K562 (cell line): ENCODE data around the gene ZNF438. TPM values are rescaled to one million over a fixed set of nuclear protein-coding genes. Genes with fewer than 3 reads are reported as not detected.

Source experiments
- ATAC-seq: fragments of 200-7000 bp; cut with Tn5 transposase; 3 replicates; pipeline ENCODE4 v1.9.1; 2020; ENCODE audit warnings: moderate library complexity
- BruUV-seq: library from RNA; stranded (reverse); fragments of 400-500 nt; replicated peaks from 2 replicates; lab custom pipeline; 2021; lab: Mats Ljungman, UMichigan
- CTCF ChIA-PET: fragments of 300-600 bp; formaldehyde crosslinking; extraction: SDS; loops from one replicate; lab custom pipeline; 2021; ENCODE audit warnings: low intra/inter-chr PET ratio; lab: Yijun Ruan, JAX
- POLR2A ChIA-PET: fragments of 300-600, 350-650 bp; sonication (Branson Sonifier 250); formaldehyde crosslinking; extraction: SDS; loops from one replicate; lab custom pipeline; 2021; ENCODE audit warnings: antibody characterized with exemption, inconsistent platforms; lab: Yijun Ruan, JAX
- DNase-seq, 4 experiments: peaks; one replicate each; pipeline versions ENCODE4 v3.0.0 to v3.0.0-alpha.2; 2011 to 2018; ENCODE audit warnings: low spot score in 3 of 4, mixed read lengths in 3 of 4; ENCODE audit errors: extremely low read depth in 1 of 4
- FAIRE-seq: peaks from 2 replicates; lab custom pipeline; 2011; peaks lifted over from hg19 to GRCh38; lab: Jason Lieb, UNC
- H2AFZ ChIP-seq: 2 replicates; pipeline ENCODE4 v1.6.0; 2011; ENCODE audit warnings: low read depth, low read length, control low read depth, inconsistent platforms
- H3K27ac ChIP-seq: fragments of 200-600 bp; 3 replicates; pipeline ENCODE4 v1.8.0; 2011; ENCODE audit warnings: low read depth, mild to moderate bottlenecking, control low read depth, inconsistent platforms, low read length, moderate library complexity, mixed read lengths; ENCODE audit errors: extremely low read depth
- H3K27me3 ChIP-seq, 2 experiments: fragments of 300-600 bp in 1 of 2; 2 replicates in 1 of 2; 3 replicates in 1 of 2; pipeline versions ENCODE4 v1.6.0 to v1.8.0; 2011; ENCODE audit warnings: inconsistent platforms in 2 of 2, low read length in 2 of 2, mild to moderate bottlenecking in 1 of 2, mixed read lengths in 1 of 2, moderate library complexity in 1 of 2; ENCODE audit not compliant: control insufficient read depth in 2 of 2, insufficient read depth in 2 of 2
- H3K36me3 ChIP-seq: fragments of 300-600 bp; 3 replicates; pipeline ENCODE4 v1.8.0; 2011; ENCODE audit warnings: mild to moderate bottlenecking, low read length, inconsistent platforms; ENCODE audit not compliant: control insufficient read depth, insufficient read depth
- H3K4me1 ChIP-seq, 2 experiments: fragments of 200-600 bp in 1 of 2; replicated peaks in 1 of 2; 2 replicates in 1 of 2; 3 replicates in 1 of 2; pipeline versions ENCODE4 v1.5.1 to v1.8.0; 2011; ENCODE audit warnings: inconsistent platforms in 2 of 2, low read length in 2 of 2, mild to moderate bottlenecking in 1 of 2, mixed read lengths in 1 of 2, moderate library complexity in 1 of 2; ENCODE audit not compliant: control insufficient read depth in 2 of 2, insufficient read depth in 2 of 2
- H3K4me2 ChIP-seq: 2 replicates; pipeline ENCODE4 v1.6.1; 2011; ENCODE audit warnings: low read length, control low read depth, inconsistent platforms, mixed read lengths; ENCODE audit not compliant: insufficient read depth
- H3K4me3 ChIP-seq: fragments of 200-600 bp; sonication (generic), shearing (Covaris generic); 2 replicates; pipeline ENCODE4 v1.5.1; 2016; ENCODE audit warnings: control low read depth, inconsistent platforms
- H3K79me2 ChIP-seq: fragments of 200-600 bp; 3 replicates; pipeline ENCODE4 v1.8.0; 2011; ENCODE audit warnings: low read length, inconsistent platforms; ENCODE audit not compliant: control insufficient read depth, insufficient read depth
- H3K9ac ChIP-seq, 2 experiments: 2 replicates each; pipeline versions ENCODE4 v1.6.0 to v1.6.1; 2011; ENCODE audit warnings: low read depth in 2 of 2, low read length in 2 of 2, control low read depth in 1 of 2, inconsistent platforms in 1 of 2, mild to moderate bottlenecking in 1 of 2, mixed read lengths in 1 of 2; ENCODE audit not compliant: insufficient read depth in 1 of 2
- H3K9me1 ChIP-seq: one replicate; pipeline ENCODE4 v1.6.0; 2011; ENCODE audit warnings: inconsistent platforms, mild to moderate bottlenecking, low read length, moderate library complexity; ENCODE audit not compliant: control insufficient read depth, insufficient read depth
- H3K9me3 ChIP-seq: replicated peaks from 2 replicates; pipeline ENCODE4 v1.5.1; 2011; ENCODE audit warnings: low read depth, low read length, inconsistent platforms; ENCODE audit not compliant: control insufficient read depth, insufficient read depth
- H4K20me1 ChIP-seq: replicated peaks from 2 replicates; pipeline ENCODE4 v1.6.1; 2011; ENCODE audit warnings: low read length, inconsistent platforms, mixed read lengths; ENCODE audit not compliant: control insufficient read depth, insufficient read depth
- CBX8 ChIP-seq: fragments of 200-600 bp; sonication (generic); IDR thresholded peaks from 2 replicates; pipeline ENCODE4 v1.6.1; 2012; ENCODE audit warnings: borderline replicate concordance, mixed run types, low read depth, mild to moderate bottlenecking, moderate library complexity, mixed read lengths, low read length, control low read depth, inconsistent platforms; ENCODE audit not compliant: poor library complexity, severe bottlenecking; ENCODE audit errors: extremely low read depth
- CREBBP ChIP-seq: IDR thresholded peaks from one replicate; pipeline ENCODE4 v1.6.1; 2012; ENCODE audit warnings: low read depth, mild to moderate bottlenecking, control low read depth, inconsistent platforms, low read length
- KLF1 ChIP-seq: fragments of 450-650 bp; IDR thresholded peaks from 2 replicates; pipeline ENCODE4 v1.6.1; 2016; ENCODE audit warnings: missing genetic modification characterization, missing compliant biosample characterization
- KLF16 ChIP-seq: IDR thresholded peaks from 2 replicates; pipeline ENCODE4 v1.6.1; 2016; ENCODE audit warnings: antibody characterized with exemption
- PHTF2 ChIP-seq: fragments of 250-450 bp; sonication (Bioruptor Pico); IDR thresholded peaks from 2 replicates; pipeline ENCODE4 v1.5.0; 2021; ENCODE audit warnings: mild to moderate bottlenecking
- PRDM10 ChIP-seq: fragments of 450-650 bp; IDR thresholded peaks from 2 replicates; pipeline ENCODE4 v1.6.1; 2018; ENCODE audit not compliant: partially characterized antibody
- PTTG1 ChIP-seq: fragments of 450-650 bp; IDR thresholded peaks from 2 replicates; pipeline ENCODE4 v1.6.1; 2016; ENCODE audit warnings: low read depth, mild to moderate bottlenecking, missing genetic modification characterization, missing compliant biosample characterization
- RNF219 ChIP-seq: fragments of 250-450 bp; sonication (Bioruptor Pico); IDR thresholded peaks from 2 replicates; pipeline ENCODE4 v1.5.0; 2022; ENCODE audit warnings: mild to moderate bottlenecking
- TCFL5 ChIP-seq: fragments of 250-450 bp; sonication (Bioruptor Pico); conservative IDR thresholded peaks from 2 replicates; pipeline ENCODE4 v1.6.1; 2021; ENCODE audit warnings: mild to moderate bottlenecking, moderate library complexity, matching md5 sums
- ZNF239 ChIP-seq: fragments of 250-450 bp; sonication (Bioruptor Pico); IDR thresholded peaks from 2 replicates; pipeline ENCODE4 v1.4.0; 2020; ENCODE audit warnings: mild to moderate bottlenecking
- WGBS: fragments of 100-300 bp; shearing (Covaris generic); methylation state at CpG from one replicate; pipeline ENCODE4 v1.1.6; 2016; ENCODE audit warnings: low coverage, mixed read lengths; ENCODE audit not compliant: insufficient coverage; ENCODE audit errors: missing lambda C conversion rate; 5-methylcytosine and 5-hydroxymethylcytosine counted together
- in situ Hi-C: fragments of 300-500 bp; cut with MboI; formaldehyde crosslinking; loops from 4 replicates; pipeline ENCODE4 v1.15.0; 2018; ENCODE audit warnings: inconsistent platforms, mixed read lengths
- intact Hi-C: fragments of 100-400 bp; cut with micrococcal nuclease; formaldehyde crosslinking; loops from 2 replicates; pipeline ENCODE4 v1.14.2; 2022
- polyA plus RNA-seq, 8 experiments: library from polyadenylated mRNA; depleted of rRNA in 4 of 8; stranded (reverse) in 5 of 8; unstranded in 3 of 8; fragments of >200 nt; fragmentation: Nextera tagmentation in 2 of 8; fragmentation: Illumina TruSeq in 1 of 8; extraction: Ambion mirVana in 2 of 8; extraction: Trizol in 1 of 8; gene quantifications; 2 replicates each; pipeline versions ENCODE4 v1.2.1 to v1.2.3, GENCODE V29; 2011 to 2014; ENCODE audit warnings: inconsistent platforms in 1 of 8, missing spikeins in 1 of 8
- total RNA-seq, 7 experiments: library from RNA; depleted of rRNA in 6 of 7; stranded (reverse); fragments of >200 nt in 6 of 7; fragmentation: Illumina TruSeq in 2 of 7; extraction: Trizol in 2 of 7; gene quantifications; 2 replicates each; pipeline versions ENCODE4 v1.2.1 to v1.2.3, GENCODE V29; 2011 to 2021; ENCODE audit warnings: low replicate concordance in 1 of 7

The ZNF438 gene
- total and polyA plus RNA-seq, 9 of the 15 experiments (the other 6 are each of a cell fraction or from before 2014, with no cell fraction given): 0.45 to 1.5 (median 0.91) TPM

GRCh38 chr10:30979956-30980355 is 51.7 kb downstream of the ZNF438 start:
- H3K27ac ChIP-seq: no peak overlapping the region
- no TSS peak for BruUV-seq
- no peaks in the 10 kb centered on the region for H3K9me3 ChIP-seq
- WGBS: 2% methylated on average over 4 of the region's 4 CpGs
- in situ Hi-C loops: no loop called here
- no peak overlapping the region for H3K9ac ChIP-seq
- H3K9me1 ChIP-seq: no peaks in the 10 kb centered on the region
- intact Hi-C loops: no loop called here
- H3K79me2 ChIP-seq: no peaks in the 10 kb centered on the region
- no peaks in the 10 kb centered on the region for H3K4me1 ChIP-seq
- ChIA-PET CTCF (no interaction called here), POLR2A (no interaction called here)
- no peak overlapping the region for H3K4me3 ChIP-seq
- H3K4me2 ChIP-seq: no peak overlapping the region
- DNase-seq: no peak
- no peaks in the 10 kb centered on the region for H3K36me3 ChIP-seq
- no peak for FAIRE-seq
- no peak for ATAC-seq
- no peaks in the 10 kb centered on the region for H4K20me1 ChIP-seq
- H3K27me3 ChIP-seq: no peaks in the 10 kb centered on the region; a peak in 1 of 5 replicates
- TF ChIP-seq TCFL5 (CRISPR knock-in tag) (no peak), PRDM10 (no peak), PHTF2 (no peak), KLF16 (no peak), PTTG1 (tag) (no peak), ZNF239 (CRISPR knock-in tag) (no peak), CBX8 (no peak), KLF1 (no peak), RNF219 (no peak), CREBBP (no peak)
- no peak overlapping the region for H2AFZ ChIP-seq
